Fibroblast of the aortic adventitia (primary cell): ENCODE measurements around the gene CFAP54. TPM values are rescaled to one million over a fixed set of nuclear protein-coding genes. Genes with fewer than 3 reads are reported as not detected.

Experiments
- DNase-seq: peaks from one replicate; pipeline ENCODE4 v3.0.0-alpha.2; 2010; ENCODE audit warnings: low read depth
- H3K4me3 ChIP-seq: 2 replicates; pipeline ENCODE4 v1.5.1; 2011; ENCODE audit warnings: low read depth, mild to moderate bottlenecking, control low read depth, low read length, moderate library complexity
- CTCF ChIP-seq: IDR thresholded peaks from 2 replicates; pipeline ENCODE4 v1.5.1; 2011; ENCODE audit warnings: mild to moderate bottlenecking, low read length, control low read depth, inconsistent platforms; ENCODE audit not compliant: insufficient read depth
- total RNA-seq: library from RNA; depleted of rRNA; stranded (reverse); fragments of >200 nt; gene quantifications from 2 replicates; pipeline ENCODE4 v1.2.3, GENCODE V29; 2012; ENCODE audit warnings: low replicate concordance

Gene CFAP54
- total RNA-seq, 1 donor = 3.0 TPM

- TF ChIP-seq CTCF = no peak
- no peak overlapping the region for H3K4me3 ChIP-seq
- DNase-seq = no peak
These were observed 381.6 kb downstream of the CFAP54 start for GRCh38 chr12:96870946-96871345.

- H3K4me3 ChIP-seq = no peak overlapping the region
- no peak for DNase-seq
- no peak for TF ChIP-seq CTCF
These were observed 383.6 kb downstream of the CFAP54 start for GRCh38 chr12:96872961-96873360.

- no peak for TF ChIP-seq CTCF
- DNase-seq = no peak
- no peak overlapping the region for H3K4me3 ChIP-seq
These were observed 384.8 kb downstream of the CFAP54 start for GRCh38 chr12:96874211-96874610.

GRCh38 chr12:96876966-96877365 lies 387.6 kb downstream of the CFAP54 start:
- H3K4me3 ChIP-seq = no peak overlapping the region
- no peak for DNase-seq
- TF ChIP-seq CTCF = no peak

GRCh38 chr12:96878704-96879103 lies 389.3 kb downstream of the CFAP54 start:
- no peak for TF ChIP-seq CTCF
- no peak overlapping the region for H3K4me3 ChIP-seq
- peak; percentile 91 for DNase-seq

- DNase-seq = peak; percentile 15
- no peak for TF ChIP-seq CTCF
- no peak overlapping the region for H3K4me3 ChIP-seq
These were observed 389.9 kb downstream of the CFAP54 start for GRCh38 chr12:96879301-96879700.

GRCh38 chr12:96880220-96880619 lies 390.8 kb downstream of the CFAP54 start:
- TF ChIP-seq CTCF = no peak
- peak; percentile 51 for DNase-seq
- H3K4me3 ChIP-seq = no peak overlapping the region
